ENCODE measurements around the gene NPM3. TPM values are rescaled to one million over a fixed set of nuclear protein-coding genes. Genes with fewer than 3 reads are reported as not detected.

The NPM3 gene
- polyA plus RNA-seq, 1 experiment = 35.6 TPM

- H3K4me3 ChIP-seq (ENCODE audit: low read depth, low read length) = no peak overlapping the region
- TF ChIP-seq CTCF (IDR thresholded peaks at IDR 0.05; ENCODE audit: insufficient read depth, low read depth, low read length) = no peak
- no peak for DNase-seq (ENCODE audit: low read depth)
- POLR2A ChIA-PET = no interaction called here
- H3K27me3 ChIP-seq (ENCODE audit: control insufficient read depth, insufficient read depth, low read length) = no peaks in the 10 kb centered on the region
- CTCF ChIA-PET = interaction anchor here (1.4 to 2.2 kb wide), 2 partner anchors 9 to 14 kb away, joined by 6 to 10 read pairs; no protein-coding TSS in a partner anchor
- H3K36me3 ChIP-seq (ENCODE audit: control insufficient read depth, insufficient read depth, low read length) = peaks cover 9% of the 10 kb centered on the region
These were observed 2.6 kb upstream of the NPM3 start for GRCh38 chr10:101785801-101786200.

- H3K27me3 ChIP-seq (ENCODE audit: control insufficient read depth, insufficient read depth, low read length) = no peaks in the 10 kb centered on the region
- POLR2A ChIA-PET = interaction anchor here (0.7 kb wide), 1 partner anchor 283 kb away, joined by 3 read pairs; no protein-coding TSS in a partner anchor
- peaks cover 7% of the 10 kb centered on the region for H3K36me3 ChIP-seq (ENCODE audit: control insufficient read depth, insufficient read depth, low read length)
- no peak for TF ChIP-seq CTCF (IDR thresholded peaks at IDR 0.05; ENCODE audit: insufficient read depth, low read depth, low read length)
- DNase-seq (ENCODE audit: low read depth) = no peak
- CTCF ChIA-PET = interaction anchor here (0.9 to 5.9 kb wide), 7 partner anchors 11 to 572 kb away, joined by 3 to 88 read pairs (median 7); no protein-coding TSS in a partner anchor
- H3K4me3 ChIP-seq (ENCODE audit: low read depth, low read length) = no peak overlapping the region
These were observed 1.3 kb upstream of the NPM3 start for GRCh38 chr10:101784558-101784957.

- ChIA-PET CTCF (interaction anchor here (1.3 to 5.9 kb wide), 8 partner anchors 9 to 571 kb away, joined by 3 to 88 read pairs (median 6); no protein-coding TSS in a partner anchor), POLR2A (no interaction called here)
- Histone ChIP-seq H3K36me3 (ENCODE audit: control insufficient read depth, insufficient read depth, low read length) (peaks cover 6% of the 10 kb centered on the region), H3K4me3 (ENCODE audit: low read depth, low read length) (peak overlapping the region; percentile 77), H3K27me3 (ENCODE audit: control insufficient read depth, insufficient read depth, low read length) (no peaks in the 10 kb centered on the region)
- DNase-seq (ENCODE audit: low read depth) = no peak
- TF ChIP-seq CTCF (IDR thresholded peaks at IDR 0.05; ENCODE audit: insufficient read depth, low read depth, low read length) = no peak
These were observed 481 bp upstream of the NPM3 start for GRCh38 chr10:101783736-101784118.

GRCh38 chr10:101781984-101782810, 1.0 kb downstream of the NPM3 start:
- ChIA-PET CTCF (interaction anchor here (0.8 to 5.9 kb wide), 16 partner anchors 8 to 574 kb away, joined by 3 to 88 read pairs (median 4); partner anchors contain the start of gene OGA), POLR2A (no interaction called here)
- H3K4me3 ChIP-seq (ENCODE audit: low read depth, low read length) = peak overlapping the region; percentile 77
- TF ChIP-seq CTCF (IDR thresholded peaks at IDR 0.05; ENCODE audit: insufficient read depth, low read depth, low read length) = no peak
- H3K27me3 ChIP-seq (ENCODE audit: control insufficient read depth, insufficient read depth, low read length) = peaks cover 2% of the 10 kb centered on the region
- DNase-seq (ENCODE audit: low read depth) = no peak
- peaks cover 3% of the 10 kb centered on the region; the same call in 1 of the 2 replicates for H3K36me3 ChIP-seq (ENCODE audit: control insufficient read depth, insufficient read depth, low read length)

GRCh38 chr10:101781655-101781983, 1.6 kb downstream of the NPM3 start:
- POLR2A ChIA-PET = no interaction called here

More at GRCh38 chr10:101781655-101781983, 1.6 kb downstream of the NPM3 start:
- no peak for DNase-seq (ENCODE audit: low read depth)
- Histone ChIP-seq H3K27me3 (ENCODE audit: control insufficient read depth, insufficient read depth, low read length) (peaks cover 7% of the 10 kb centered on the region), H3K4me3 (ENCODE audit: low read depth, low read length) (no peak overlapping the region), H3K36me3 (ENCODE audit: control insufficient read depth, insufficient read depth, low read length) (0 out of 2 replicates have a peak, but pooled peaks cover 1% of the 10 kb centered on the region)
- no peak for TF ChIP-seq CTCF (IDR thresholded peaks at IDR 0.05; ENCODE audit: insufficient read depth, low read depth, low read length)
- CTCF ChIA-PET = interaction anchor here (0.5 to 5.9 kb wide), 28 partner anchors 8 to 606 kb away, joined by 3 to 88 read pairs (median 4); partner anchors contain the start of genes DPCD, OGA and POLL
